A673 (cell line): ENCODE measurements around the gene SLC22A23. TPM values are rescaled to one million over a fixed set of nuclear protein-coding genes. Genes with fewer than 3 reads are reported as not detected.

Source experiments
- BruUV-seq: library from RNA; stranded (reverse); fragments of 400-500 nt; replicated peaks from 2 replicates; lab custom pipeline; 2021; lab: Mats Ljungman, UMichigan
- CTCF ChIA-PET: fragments of 300-600 bp; sonication (Branson Sonifier 250); formaldehyde crosslinking; loops from one replicate; lab custom pipeline; 2022; ENCODE audit warnings: antibody characterized with exemption; lab: Charles Lee
- POLR2A ChIA-PET: fragments of 300-600 bp; sonication (Branson Sonifier 250); formaldehyde crosslinking; loops from one replicate; lab custom pipeline; 2022; ENCODE audit warnings: antibody characterized with exemption; ENCODE audit not compliant: low non-redundant PET; lab: Charles Lee
- DNase-seq: peaks from one replicate; pipeline ENCODE4 v3.0.0-alpha.2; 2015; ENCODE audit warnings: low spot score
- H3K27ac ChIP-seq: fragments of 200-600 bp; sonication (generic); 2 replicates; pipeline ENCODE4 v1.5.1; 2016; ENCODE audit warnings: mixed run types, low read depth, mild to moderate bottlenecking, mixed read lengths, antibody characterized with exemption, low read length; ENCODE audit not compliant: poor library complexity, severe bottlenecking
- H3K27me3 ChIP-seq: fragments of 200-600 bp; sonication (generic); replicated peaks from 2 replicates; pipeline ENCODE4 v1.6.1; 2017; ENCODE audit warnings: mixed run types, low read depth, mild to moderate bottlenecking, mixed read lengths, antibody characterized with exemption, low read length; ENCODE audit not compliant: insufficient read depth, poor library complexity
- H3K36me3 ChIP-seq: fragments of 200-600 bp; sonication (generic); 2 replicates; pipeline ENCODE4 v1.6.1; 2016; ENCODE audit warnings: mixed run types, mild to moderate bottlenecking, mixed read lengths, antibody characterized with exemption, low read length; ENCODE audit not compliant: insufficient read depth, poor library complexity, severe bottlenecking
- H3K4me1 ChIP-seq: fragments of 200-600 bp; sonication (generic); 2 replicates; pipeline ENCODE4 v1.6.1; 2017; ENCODE audit warnings: mixed run types, mild to moderate bottlenecking, mixed read lengths, antibody characterized with exemption, low read length; ENCODE audit not compliant: insufficient read depth, poor library complexity, severe bottlenecking
- H3K4me3 ChIP-seq: fragments of 200-600 bp; sonication (generic); 2 replicates; pipeline ENCODE4 v1.5.1; 2016; ENCODE audit warnings: low read depth, mixed run types, mild to moderate bottlenecking, mixed read lengths, low read length; ENCODE audit not compliant: poor library complexity, severe bottlenecking
- H3K9me3 ChIP-seq: fragments of 200-600 bp; sonication (generic); 2 replicates; pipeline ENCODE4 v1.6.1; 2016; ENCODE audit warnings: mixed run types, low read depth, mild to moderate bottlenecking, mixed read lengths, antibody characterized with exemption, low read length; ENCODE audit not compliant: poor library complexity, severe bottlenecking
- EZH2 ChIP-seq: fragments of 200-600 bp; sonication (generic); IDR thresholded peaks from 2 replicates; pipeline ENCODE4 v1.6.1; 2017; ENCODE audit warnings: borderline replicate concordance, low read depth, mild to moderate bottlenecking, mixed read lengths, antibody characterized with exemption, low read length; ENCODE audit not compliant: poor library complexity, severe bottlenecking
- intact Hi-C: fragments of 100-400 bp; cut with micrococcal nuclease; formaldehyde crosslinking; loops from one replicate; pipeline ENCODE4 v1.10.0; 2022; ENCODE audit not compliant: unreplicated experiment
- total RNA-seq: library from RNA; stranded (reverse); gene quantifications from 2 replicates; pipeline ENCODE4 v1.2.3, GENCODE V29; 2021
- TF ChIP-seq, protein P1 (sequence below): fragments of 300-800, 200-600 bp; sonication (generic); conservative IDR thresholded peaks from 2 replicates; pipeline ENCODE4 v1.5.1; 2017; ENCODE audit warnings: low read depth, mild to moderate bottlenecking, antibody characterized with exemption, low read length, moderate library complexity, mixed read lengths

The SLC22A23 gene
- total RNA-seq, 1 experiment from 2014 or later = 6.2 TPM

GRCh38 chr6:3264356-3264755 lies 192.5 kb downstream of the SLC22A23 start:
- TF ChIP-seq, protein P1, sequence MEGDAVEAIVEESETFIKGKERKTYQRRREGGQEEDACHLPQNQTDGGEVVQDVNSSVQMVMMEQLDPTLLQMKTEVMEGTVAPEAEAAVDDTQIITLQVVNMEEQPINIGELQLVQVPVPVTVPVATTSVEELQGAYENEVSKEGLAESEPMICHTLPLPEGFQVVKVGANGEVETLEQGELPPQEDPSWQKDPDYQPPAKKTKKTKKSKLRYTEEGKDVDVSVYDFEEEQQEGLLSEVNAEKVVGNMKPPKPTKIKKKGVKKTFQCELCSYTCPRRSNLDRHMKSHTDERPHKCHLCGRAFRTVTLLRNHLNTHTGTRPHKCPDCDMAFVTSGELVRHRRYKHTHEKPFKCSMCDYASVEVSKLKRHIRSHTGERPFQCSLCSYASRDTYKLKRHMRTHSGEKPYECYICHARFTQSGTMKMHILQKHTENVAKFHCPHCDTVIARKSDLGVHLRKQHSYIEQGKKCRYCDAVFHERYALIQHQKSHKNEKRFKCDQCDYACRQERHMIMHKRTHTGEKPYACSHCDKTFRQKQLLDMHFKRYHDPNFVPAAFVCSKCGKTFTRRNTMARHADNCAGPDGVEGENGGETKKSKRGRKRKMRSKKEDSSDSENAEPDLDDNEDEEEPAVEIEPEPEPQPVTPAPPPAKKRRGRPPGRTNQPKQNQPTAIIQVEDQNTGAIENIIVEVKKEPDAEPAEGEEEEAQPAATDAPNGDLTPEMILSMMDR = no peak
- Histone ChIP-seq H3K27me3 (no peaks in the 10 kb centered on the region), H3K4me3 (no peak overlapping the region), H3K27ac (no peak overlapping the region), H3K36me3 (peaks cover 29% of the 10 kb centered on the region), H3K4me1 (peaks cover 13% of the 10 kb centered on the region), H3K9me3 (no peaks in the 10 kb centered on the region)
- DNase-seq = no peak
- intact Hi-C loops = no loop called here
- POLR2A ChIA-PET = no interaction called here
- CTCF ChIA-PET = no interaction called here
- no TSS peak for BruUV-seq

DNA sequence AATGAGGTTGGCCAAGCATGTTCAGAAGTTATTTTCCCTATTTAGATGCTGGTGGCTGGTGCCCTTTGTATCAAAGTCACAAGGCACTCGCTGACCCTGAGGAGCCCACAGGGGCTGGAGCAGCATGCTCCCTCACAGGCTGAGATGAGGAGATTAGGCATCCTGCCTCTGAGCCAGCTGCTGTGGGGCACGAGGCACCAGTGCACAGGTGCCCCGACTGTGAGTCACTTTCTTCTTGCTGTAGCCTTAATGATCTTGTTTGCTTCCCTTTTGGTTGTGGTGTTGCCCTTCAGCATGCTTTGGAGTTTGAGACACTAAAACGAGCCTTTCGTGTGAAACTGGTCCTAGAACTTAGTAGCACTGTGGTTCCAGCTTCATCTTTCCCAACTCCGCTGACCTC lies 193.8 kb downstream of the SLC22A23 start:
- Histone ChIP-seq H3K9me3 (no peaks in the 10 kb centered on the region), H3K4me1 (peaks cover 13% of the 10 kb centered on the region), H3K27me3 (no peaks in the 10 kb centered on the region), H3K36me3 (peaks cover 20% of the 10 kb centered on the region), H3K4me3 (no peak overlapping the region), H3K27ac (no peak overlapping the region)
- POLR2A ChIA-PET = interaction anchor here (0.5 kb wide), 1 partner anchor 264 kb away, joined by 10 read pairs; no protein-coding TSS in a partner anchor
- no peak for DNase-seq
- TF ChIP-seq EZH2 = no peak
- TF ChIP-seq, protein P1 = no peak
- CTCF ChIA-PET = no interaction called here
- intact Hi-C loops = no loop called here
- no TSS peak for BruUV-seq

GRCh38 chr6:3261921-3262320 lies 194.9 kb downstream of the SLC22A23 start:
- intact Hi-C loops = no loop called here
- no peak for DNase-seq
- ChIA-PET POLR2A (no interaction called here), CTCF (interaction anchor here (0.5 kb wide), 1 partner anchor 348 kb away, joined by 4 read pairs; no protein-coding TSS in a partner anchor)
- Histone ChIP-seq H3K4me1 (peaks cover 13% of the 10 kb centered on the region), H3K9me3 (no peaks in the 10 kb centered on the region), H3K4me3 (no peak overlapping the region), H3K36me3 (peaks cover 20% of the 10 kb centered on the region), H3K27ac (no peak overlapping the region), H3K27me3 (no peaks in the 10 kb centered on the region)
- no TSS peak for BruUV-seq
- TF ChIP-seq, protein P1 = no peak
- TF ChIP-seq EZH2 = no peak
